ENCODE measurements around the gene COCH.

COCH gene

GRCh38 chr14:30874120-30874998 is at the start of gene COCH:
Gene COCH, plus strand, starts transcription at chr14:30874559. Its CDS starts 380 bp downstream, at chr14:30874939.
- no peak for DNase-seq

GRCh38 chr14:30826070-30826469 is 48.3 kb upstream of the COCH start:
- DNase-seq = no peak

- no peak for DNase-seq
Observed at GRCh38 chr14:30829853-30830252, 44.5 kb upstream of the COCH start.

GRCh38 chr14:30834353-30834752 is 40.0 kb upstream of the COCH start:
- no peak for DNase-seq

GRCh38 chr14:30838351-30838750 is 36.0 kb upstream of the COCH start:
- DNase-seq = no peak

- no peak for DNase-seq
Observed at GRCh38 chr14:30840086-30840779, 34.1 kb upstream of the COCH start.

GRCh38 chr14:30842431-30842830 is 31.9 kb upstream of the COCH start:
- DNase-seq = no peak

- no peak for DNase-seq
Observed at GRCh38 chr14:30848449-30849240, 25.7 kb upstream of the COCH start.

GRCh38 chr14:30849354-30849753 is 25.0 kb upstream of the COCH start:
- DNase-seq = no peak

GRCh38 chr14:30849983-30850382 is 24.4 kb upstream of the COCH start:
- DNase-seq = no peak

- no peak for DNase-seq
Observed at GRCh38 chr14:30853946-30854345, 20.4 kb upstream of the COCH start.

- no peak for DNase-seq
Observed at GRCh38 chr14:30854492-30854891, 19.9 kb upstream of the COCH start.

GRCh38 chr14:30855345-30856037 is 18.9 kb upstream of the COCH start:
- no peak for DNase-seq

GRCh38 chr14:30861200-30861599 is 13.2 kb upstream of the COCH start:
- no peak for DNase-seq

GRCh38 chr14:30864934-30865333 is 9.4 kb upstream of the COCH start:
- no peak for DNase-seq

GRCh38 chr14:30868736-30869135 is 5.6 kb upstream of the COCH start:
- DNase-seq = no peak

GRCh38 chr14:30869551-30870155 is 4.7 kb upstream of the COCH start:
- DNase-seq = no peak

GRCh38 chr14:30872602-30873001 is 1.8 kb upstream of the COCH start:
- no peak for DNase-seq

GRCh38 chr14:30873308-30874119 is 845 bp upstream of the COCH start:
- no peak for DNase-seq

- no peak for DNase-seq
Observed at GRCh38 chr14:30874999-30875787, 834 bp downstream of the COCH start.

- DNase-seq = no peak
Observed at GRCh38 chr14:30875788-30876053, 1.4 kb downstream of the COCH start.
